HG03342 (cell line): ENCODE results near the gene ATIC.

ENCODE experiments used
- ATAC-seq: cut with Tn5 transposase; IDR thresholded peaks from one replicate; pipeline ENCODE4 v1.9.1; 2021; ENCODE audit warnings: mild to moderate bottlenecking, moderate library complexity; ENCODE audit not compliant: unreplicated experiment

The ATIC gene

DNA sequence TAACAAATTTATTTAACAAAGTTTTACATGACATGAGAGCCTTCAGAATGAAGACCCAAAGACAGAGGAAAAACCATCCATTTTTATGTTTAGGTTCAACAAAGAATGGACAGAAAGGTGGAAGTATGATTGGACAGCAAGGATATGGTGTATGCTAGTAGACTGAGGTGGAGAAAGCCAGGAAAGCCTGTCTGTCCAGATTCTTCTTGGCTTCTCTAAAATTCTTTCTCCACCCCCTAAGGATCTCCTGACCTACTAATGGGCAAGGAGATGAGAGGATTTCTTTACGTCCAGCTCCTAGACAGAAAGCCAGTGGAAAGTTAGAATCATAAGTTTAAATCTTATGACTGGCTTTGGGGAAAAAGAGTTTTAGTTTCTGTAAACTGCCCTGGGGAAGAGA is 3.0 kb downstream of the ATIC start:
- ATAC-seq, result no peak

DNA sequence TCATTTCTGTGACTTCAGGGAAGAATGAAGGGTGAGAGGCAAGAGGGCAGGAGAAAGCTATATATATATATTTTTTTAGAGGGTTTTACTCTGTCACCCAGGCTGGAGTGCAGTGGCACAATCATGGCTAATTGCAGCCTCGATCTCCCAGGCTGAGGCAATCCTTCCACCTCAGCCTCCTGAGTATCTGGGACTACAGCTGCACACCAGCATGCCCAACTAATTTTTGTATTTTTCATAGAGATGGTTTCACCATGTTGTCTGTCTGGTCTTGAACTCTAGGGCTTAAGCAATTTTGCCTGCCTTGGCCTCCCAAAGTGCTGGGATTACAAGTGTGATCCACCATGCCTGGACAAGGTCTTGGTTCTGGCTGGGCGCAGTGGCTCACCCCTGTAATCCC is 3.4 kb downstream of the ATIC start:
- no peak for ATAC-seq

DNA sequence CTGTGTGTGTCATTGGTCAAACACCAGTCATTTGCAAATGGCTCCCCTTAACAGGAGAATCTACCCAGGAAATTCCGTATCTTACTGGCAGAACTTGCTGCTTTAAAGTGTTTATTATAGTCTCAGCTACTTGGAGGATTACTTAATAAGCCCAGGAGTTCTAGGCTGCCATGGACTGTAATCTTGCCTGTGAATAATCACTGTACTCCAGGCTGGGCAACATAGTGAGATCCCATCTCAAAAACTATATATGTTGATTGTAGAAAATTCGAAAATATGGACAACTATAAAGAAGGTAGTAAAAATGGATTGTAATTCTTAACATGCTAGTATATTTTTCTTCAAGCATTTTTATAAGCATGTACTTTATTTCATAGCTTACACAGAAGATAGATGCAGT is 4.5 kb downstream of the ATIC start:
- no peak for ATAC-seq

DNA sequence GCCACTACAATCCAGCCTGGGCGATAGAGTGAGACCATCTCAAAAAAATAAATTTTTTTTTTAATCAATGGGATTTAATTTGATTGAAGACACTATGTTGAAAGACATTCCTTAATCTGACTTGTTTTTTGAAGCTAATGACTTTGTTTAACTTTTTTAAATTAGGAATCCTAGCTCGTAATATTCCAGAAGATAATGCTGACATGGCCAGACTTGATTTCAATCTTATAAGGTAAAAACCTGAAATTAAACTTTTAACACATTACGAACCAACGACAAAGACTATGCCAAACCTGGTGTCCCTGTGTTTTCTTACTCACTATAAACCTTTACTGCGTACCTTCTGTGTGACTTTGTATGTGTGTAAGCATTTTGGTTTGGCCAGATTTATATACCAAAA is 7.6 kb downstream of the ATIC start:
- ATAC-seq, result no peak

DNA sequence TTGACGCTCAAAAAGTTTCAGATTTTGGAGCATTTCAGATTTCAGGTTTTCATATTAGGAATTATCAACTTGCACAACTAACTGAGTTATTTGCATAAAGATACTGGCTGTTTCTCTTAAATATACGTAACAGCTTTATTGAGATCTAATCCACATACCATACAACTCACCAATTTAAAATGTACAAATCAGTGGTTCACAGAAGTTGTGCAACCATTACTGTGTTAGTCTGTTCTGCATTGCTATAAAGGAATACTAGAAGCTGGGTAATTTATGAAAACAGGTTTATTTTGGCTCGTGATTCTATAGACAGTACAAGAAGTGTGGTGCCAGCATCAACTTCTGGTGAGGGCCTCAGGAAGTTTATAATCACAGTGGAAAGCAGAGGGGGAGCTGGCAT is 8.2 kb downstream of the ATIC start:
- ATAC-seq, result no peak

GRCh38 chr2:215320679-215321078 is 8.8 kb downstream of the ATIC start:
- no peak for ATAC-seq

DNA sequence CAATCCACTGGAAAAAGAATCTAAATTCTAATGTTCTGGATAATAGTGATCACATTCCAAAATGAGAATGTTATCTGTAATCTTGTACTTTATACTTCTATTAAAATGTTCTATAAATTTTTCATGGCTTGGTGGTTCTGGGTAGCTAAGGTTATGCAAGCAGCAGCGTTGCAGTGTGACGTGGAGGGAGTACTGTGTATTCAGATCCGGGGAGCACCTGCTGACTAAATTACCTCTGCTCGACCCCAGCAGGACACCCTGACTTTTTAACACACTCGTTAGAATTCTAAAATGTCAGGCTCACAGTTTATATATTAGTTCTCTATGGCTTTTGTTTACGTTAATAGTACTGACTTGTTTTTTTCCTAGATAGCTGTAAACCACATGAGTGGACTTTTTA is 13.0 kb downstream of the ATIC start:
- no peak for ATAC-seq

DNA sequence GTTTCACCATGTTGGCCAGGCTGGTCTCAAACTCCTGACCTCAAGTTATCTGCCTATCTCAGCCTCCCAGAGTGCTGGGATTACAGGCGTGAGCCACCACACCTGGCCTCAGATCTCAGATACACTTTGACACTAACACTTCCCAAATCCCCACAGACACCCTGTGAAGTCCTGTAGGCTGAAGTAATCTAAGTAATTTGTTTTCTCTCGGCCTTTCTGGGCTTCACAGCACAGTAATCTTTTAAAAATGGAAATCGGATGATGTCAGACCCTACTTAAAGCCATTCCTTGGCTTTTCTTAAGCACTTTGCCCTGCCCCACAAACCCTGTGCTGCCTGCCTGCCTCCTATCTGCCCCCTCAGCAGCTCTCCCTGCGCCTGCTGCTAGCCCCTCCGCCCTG is 16.2 kb downstream of the ATIC start:
- no peak for ATAC-seq

- peak; percentile 66 for ATAC-seq
Measured at GRCh38 chr2:215332872-215333595, 21.2 kb downstream of the ATIC start.

GRCh38 chr2:215338883-215339679 is 27.2 kb downstream of the ATIC start:
- no peak for ATAC-seq

GRCh38 chr2:215347878-215348277 is 36.0 kb downstream of the ATIC start:
- no peak for ATAC-seq

DNA sequence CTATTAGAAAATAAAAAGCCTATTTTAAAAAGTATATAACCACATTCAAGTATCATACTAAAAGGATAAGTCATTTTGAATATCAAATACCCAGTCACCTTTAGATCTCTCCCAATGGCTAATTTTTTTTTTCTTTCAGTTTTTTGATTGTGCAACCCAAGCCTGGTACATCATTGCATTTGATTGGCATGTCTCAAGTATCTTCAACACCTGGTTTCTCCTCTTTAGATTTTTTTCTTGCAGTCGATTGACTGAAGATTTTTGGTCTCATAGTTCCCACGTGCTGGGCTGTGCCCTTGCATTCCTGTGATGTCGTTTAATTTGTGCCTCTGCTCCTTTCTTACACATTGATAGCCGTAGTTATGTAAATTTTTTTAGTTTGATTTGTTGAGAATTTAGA is 40.7 kb downstream of the ATIC start:
- no peak for ATAC-seq

GRCh38 chr2:215354771-215355695 is 43.2 kb downstream of the ATIC start:
- ATAC-seq, result no peak

GRCh38 chr2:215355801-215356200 is 43.9 kb downstream of the ATIC start:
- no peak for ATAC-seq

DNA sequence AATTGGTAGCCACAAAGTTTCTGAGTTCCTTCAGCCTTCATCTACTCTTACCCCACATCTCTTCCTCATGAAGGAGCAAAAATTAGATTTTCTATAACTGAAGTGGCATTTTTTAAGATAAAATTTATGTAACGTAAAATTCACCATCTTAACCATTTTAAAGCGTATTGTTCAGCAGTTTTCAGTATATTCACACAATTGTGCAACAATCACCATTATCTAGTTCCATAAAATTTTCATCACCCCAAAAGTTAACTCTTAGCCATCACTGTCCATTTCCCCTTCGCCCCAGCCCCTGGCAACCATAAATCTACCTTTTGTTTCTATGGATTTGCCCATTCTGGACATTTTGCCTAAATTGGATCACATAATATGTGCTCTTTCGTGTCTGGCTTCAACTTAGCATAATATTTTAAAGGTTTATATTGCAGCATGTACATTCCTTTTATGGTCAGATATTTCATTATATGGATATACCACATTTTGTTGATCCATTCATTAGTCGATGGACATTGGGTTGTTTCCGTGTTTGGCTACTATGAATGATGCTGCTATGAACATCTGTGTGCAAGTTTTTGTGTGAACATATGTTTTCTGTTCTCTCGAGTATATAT is 44.6 kb downstream of the ATIC start:
- ATAC-seq, result no peak

DNA sequence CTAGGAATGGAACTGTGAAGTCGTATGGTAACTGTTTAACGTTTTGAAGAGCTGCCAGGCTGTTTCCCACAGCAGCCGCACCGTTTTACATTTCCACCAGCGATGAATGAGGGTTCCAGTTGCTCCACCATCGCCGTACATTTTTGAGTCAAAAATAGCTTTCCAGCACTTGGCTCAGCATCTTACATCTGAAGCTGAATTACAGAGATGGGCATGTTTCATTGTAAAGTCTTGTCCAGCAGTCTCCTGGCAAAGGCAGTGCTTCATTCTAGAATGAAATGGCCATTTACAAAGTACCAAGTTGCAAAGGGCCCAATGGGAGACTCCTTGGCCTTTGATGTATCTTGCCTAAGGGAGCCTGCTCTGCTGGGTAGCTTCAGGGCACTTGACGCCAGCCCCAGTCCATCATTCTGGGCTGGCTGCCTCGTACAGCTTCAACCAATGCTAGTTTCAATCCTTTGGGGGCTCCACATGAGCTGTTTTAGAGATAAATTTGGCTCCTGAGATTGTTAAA is 45.1 kb downstream of the ATIC start:
- ATAC-seq, result no peak

DNA sequence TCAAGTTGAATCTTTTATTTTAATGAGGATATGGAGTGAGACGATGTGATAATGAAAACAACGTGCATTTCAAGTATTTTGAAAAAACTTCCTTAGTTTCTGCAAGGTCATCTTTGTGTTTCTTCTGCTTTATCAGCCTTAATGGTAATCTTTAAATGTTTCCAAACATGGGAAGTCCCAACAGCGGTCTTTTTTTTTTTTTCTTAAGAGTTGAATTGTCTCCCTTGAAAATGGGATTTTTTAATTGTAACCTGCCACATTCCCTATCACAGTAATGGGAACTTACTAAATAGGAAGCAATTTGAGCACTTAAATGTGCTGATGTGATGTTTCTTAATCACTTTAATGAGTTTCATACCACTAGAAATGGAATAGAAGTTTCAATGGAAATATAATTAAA is 45.8 kb downstream of the ATIC start:
- ATAC-seq, result no peak

GRCh38 chr2:215358312-215358845 is 46.5 kb downstream of the ATIC start:
- no peak for ATAC-seq

DNA sequence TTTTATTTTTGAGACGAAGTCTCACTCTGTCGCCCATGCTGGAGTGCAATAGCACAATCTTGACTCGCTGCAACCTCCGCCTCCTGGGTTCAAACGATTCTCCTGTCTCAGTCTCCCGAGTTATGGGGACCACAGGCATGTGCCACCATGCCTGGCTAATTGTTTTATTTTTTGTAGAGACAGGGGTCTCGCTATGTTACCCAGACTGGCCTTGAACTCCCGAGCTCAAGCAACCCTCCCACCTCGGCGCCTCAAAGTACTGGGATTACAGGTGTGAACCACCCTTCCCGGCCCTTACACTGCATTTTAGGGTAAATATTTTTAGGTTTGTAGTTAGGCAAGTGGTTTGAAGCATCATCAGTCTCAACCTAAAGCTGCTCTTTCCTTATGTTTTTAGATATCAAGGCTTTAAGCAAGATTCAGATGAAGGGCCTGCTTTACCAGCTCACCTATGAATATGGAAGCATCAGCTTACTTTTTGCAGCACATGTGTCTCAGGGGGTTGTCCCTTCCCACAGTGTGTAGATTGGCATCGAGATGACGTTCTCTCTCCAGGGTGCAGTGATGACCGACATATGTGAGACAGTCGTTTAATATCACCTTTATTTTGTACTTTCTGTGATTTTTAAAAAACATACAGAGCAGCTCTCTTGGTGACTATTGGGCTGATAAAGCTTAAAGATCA is 47.2 kb downstream of the ATIC start:
- no peak for ATAC-seq

GRCh38 chr2:215359576-215359922 is 47.7 kb downstream of the ATIC start:
- no peak for ATAC-seq
